Adipocyte (in vitro differentiated cells): ENCODE results near the gene TFB2M.
"Not testable (repeated sequence)": the region's sequence is repeated elsewhere in the genome, so short reads cannot be mapped to it uniquely, and the experiment has no call there.

Experiments used
- DNase-seq: peaks from one replicate; pipeline ENCODE4 v3.0.0-alpha.2; 2015; ENCODE audit warnings: low read depth
- H3K27me3 ChIP-seq: replicated peaks from 2 replicates; pipeline ENCODE4 v1.7.0; 2013; ENCODE audit warnings: mild to moderate bottlenecking, low read length, moderate library complexity; ENCODE audit not compliant: control insufficient read depth, insufficient read depth
- H3K36me3 ChIP-seq: 2 replicates; pipeline ENCODE4 v1.7.0; 2013; ENCODE audit warnings: low read length, mild to moderate bottlenecking, moderate library complexity; ENCODE audit not compliant: control insufficient read depth, insufficient read depth, severe bottlenecking
- H3K4me1 ChIP-seq: 2 replicates; pipeline ENCODE4 v1.7.0; 2013; ENCODE audit warnings: mild to moderate bottlenecking, low read length, moderate library complexity; ENCODE audit not compliant: control insufficient read depth, insufficient read depth
- H3K4me3 ChIP-seq: 2 replicates; pipeline ENCODE4 v1.7.0; 2013; ENCODE audit warnings: mild to moderate bottlenecking, low read length, moderate library complexity
- H3K9ac ChIP-seq: 2 replicates; pipeline ENCODE4 v1.7.0; 2013; ENCODE audit warnings: mild to moderate bottlenecking, low read length, moderate library complexity
- H3K9me3 ChIP-seq: 2 replicates; pipeline ENCODE4 v1.7.0; 2013; ENCODE audit warnings: mild to moderate bottlenecking, low read length, moderate library complexity; ENCODE audit not compliant: control insufficient read depth

TFB2M gene, protein sequence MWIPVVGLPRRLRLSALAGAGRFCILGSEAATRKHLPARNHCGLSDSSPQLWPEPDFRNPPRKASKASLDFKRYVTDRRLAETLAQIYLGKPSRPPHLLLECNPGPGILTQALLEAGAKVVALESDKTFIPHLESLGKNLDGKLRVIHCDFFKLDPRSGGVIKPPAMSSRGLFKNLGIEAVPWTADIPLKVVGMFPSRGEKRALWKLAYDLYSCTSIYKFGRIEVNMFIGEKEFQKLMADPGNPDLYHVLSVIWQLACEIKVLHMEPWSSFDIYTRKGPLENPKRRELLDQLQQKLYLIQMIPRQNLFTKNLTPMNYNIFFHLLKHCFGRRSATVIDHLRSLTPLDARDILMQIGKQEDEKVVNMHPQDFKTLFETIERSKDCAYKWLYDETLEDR

DNA sequence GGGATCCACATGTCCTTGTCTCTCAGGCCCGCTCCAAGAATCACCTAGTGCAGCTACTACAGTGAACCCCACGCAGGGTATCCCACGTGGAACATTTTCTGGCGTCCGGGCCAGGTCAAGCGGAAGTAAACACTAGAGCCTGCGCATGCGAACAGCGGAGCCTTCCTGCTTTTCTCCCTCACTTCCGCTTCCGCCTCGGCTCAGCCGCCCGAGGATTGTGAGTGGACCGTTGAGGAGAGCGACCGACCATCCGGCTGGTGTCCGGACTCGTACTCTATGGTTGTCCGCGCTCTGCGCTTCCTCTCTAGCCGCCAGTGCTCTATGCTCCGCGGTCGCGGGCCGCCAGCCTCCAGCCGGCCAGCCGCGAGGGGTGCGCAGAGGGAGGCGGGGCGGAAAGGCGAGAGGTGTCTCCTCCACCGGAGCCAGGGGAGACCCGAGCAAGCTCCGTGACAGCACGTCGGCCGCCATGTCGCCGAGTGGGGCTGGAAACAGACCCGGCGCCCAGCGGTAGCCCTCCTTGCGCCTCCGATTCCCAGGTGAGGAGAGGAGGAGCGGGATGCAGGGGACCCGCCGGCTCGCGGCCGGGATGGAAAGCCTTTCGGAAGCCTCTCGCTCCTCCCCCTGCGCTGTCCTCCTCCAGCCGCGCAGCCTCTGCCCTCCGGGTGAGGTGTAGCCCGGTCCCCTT, at the start of gene TFB2M, which contains the start of gene CNST:
Gene TFB2M, minus strand, starts transcription at position 134 of the 685 bp plus-strand sequence. Its CDS starts 123 bp downstream, at position 11.
Gene CNST, plus strand, starts transcription at position 329 of the 685 bp plus-strand sequence. CDS start 25,107 bp downstream, outside the sequence.
- H3K9ac ChIP-seq, result peak within 1 kb of the TSS; percentile 94
- H3K4me1 ChIP-seq, result peaks cover 37% of the 10 kb centered on the region
- peaks cover 4% of the 10 kb centered on the region for H3K36me3 ChIP-seq
- H3K4me3 ChIP-seq, result peak within 1 kb of the TSS; percentile 99
- no peaks in the 10 kb centered on the region for H3K9me3 ChIP-seq
- DNase-seq, result peak; percentile 99
- H3K27me3 ChIP-seq, result no peaks in the 10 kb centered on the region

DNA sequence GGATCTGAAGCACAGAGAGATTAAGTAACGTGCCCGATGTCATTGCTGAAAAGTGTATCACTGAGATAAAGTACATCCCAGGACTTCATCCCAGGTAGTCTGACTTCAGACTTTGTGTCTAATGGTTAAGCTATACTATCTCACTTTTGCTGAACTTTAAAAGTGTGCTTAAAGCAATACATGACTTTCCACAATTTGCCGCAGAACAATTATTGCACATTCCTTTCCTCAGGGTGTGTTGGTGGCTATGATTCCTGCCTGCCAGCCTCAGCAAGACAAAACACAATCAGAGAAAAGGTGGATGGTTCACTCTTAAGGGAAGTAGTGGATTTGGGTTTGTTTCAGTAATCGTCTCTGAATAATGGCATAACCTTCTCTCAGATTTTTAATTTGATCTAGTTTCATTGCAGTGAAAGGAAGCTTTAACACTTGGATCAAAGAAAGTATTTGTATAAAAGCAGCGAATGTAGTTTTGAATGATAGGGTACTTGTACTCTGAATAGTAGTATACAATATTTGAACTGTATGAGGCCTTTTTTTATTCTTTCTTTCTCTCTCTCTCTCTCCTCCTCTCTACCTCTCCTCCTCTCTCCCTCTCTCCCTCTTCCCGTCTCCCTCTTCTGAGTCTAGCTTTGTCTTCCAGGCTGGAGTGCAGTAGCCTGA, 47.2 kb upstream of the TFB2M start:
- Histone ChIP-seq H3K36me3 (no peaks in the 10 kb centered on the region), H3K27me3 (no peaks in the 10 kb centered on the region), H3K4me1 (peaks cover 48% of the 10 kb centered on the region), H3K4me3 (no peak overlapping the region), H3K9ac (no peak overlapping the region), H3K9me3 (no peaks in the 10 kb centered on the region)
- DNase-seq, result no peak

DNA sequence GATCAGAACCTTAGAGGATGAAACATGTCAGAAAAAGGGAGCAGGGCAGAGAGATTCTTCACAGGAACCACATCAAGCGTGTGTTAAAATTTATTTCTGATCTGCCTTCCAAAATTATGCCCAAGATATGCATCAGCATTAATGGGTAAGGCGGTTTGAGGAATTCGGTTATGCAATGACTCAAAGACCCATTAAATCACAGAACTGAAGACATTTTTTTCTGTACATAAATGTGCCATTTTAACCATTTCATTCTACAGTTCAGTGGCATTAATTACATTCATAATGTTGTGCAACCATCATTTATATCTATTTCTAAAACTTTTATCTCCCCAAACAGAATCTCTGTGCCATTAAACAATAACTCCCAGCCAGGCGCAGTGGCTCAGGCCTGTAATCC, 43.6 kb upstream of the TFB2M start:
- Histone ChIP-seq H3K27me3 (no peaks in the 10 kb centered on the region), H3K9me3 (no peaks in the 10 kb centered on the region), H3K36me3 (no peaks in the 10 kb centered on the region), H3K9ac (no peak overlapping the region), H3K4me1 (peaks cover 30% of the 10 kb centered on the region), H3K4me3 (no peak overlapping the region)
- DNase-seq, result peak; percentile 33

DNA sequence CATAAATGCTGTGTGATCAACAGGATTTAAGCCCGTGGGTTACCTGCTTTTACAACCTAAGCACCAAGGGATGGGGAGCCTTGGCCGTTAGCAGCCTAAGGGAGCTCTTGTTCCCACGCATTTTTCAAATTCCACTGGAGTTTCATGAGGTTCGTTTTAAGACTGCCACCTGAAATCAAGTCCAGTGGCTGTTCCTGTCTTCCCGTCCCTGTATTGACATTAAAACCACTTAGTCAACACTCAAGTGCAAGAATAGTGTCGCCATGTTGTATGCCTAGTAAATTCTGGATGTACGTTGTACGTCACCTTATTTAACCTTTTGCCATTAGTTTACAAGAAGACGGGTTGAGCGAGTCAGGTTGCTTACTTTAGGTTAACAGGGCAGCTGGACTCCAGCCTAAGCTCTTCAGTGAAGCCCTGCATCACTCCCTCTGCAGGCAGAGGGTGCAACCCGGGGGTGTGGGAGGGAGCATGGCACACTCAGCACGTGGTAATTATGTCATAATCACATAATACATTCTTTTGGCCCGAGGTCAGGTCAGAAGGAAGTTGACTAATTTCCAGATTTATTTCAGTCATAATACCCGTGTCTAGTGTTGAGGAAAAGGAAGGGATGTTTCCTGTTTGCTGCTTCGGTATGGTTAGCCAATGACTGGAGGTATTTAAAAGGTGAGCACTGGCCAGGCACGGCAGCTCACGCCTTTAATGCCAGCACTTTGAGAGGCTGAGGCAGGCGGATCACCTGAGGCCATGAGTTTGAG, 42.7 kb upstream of the TFB2M start:
- no peak overlapping the region for H3K4me3 ChIP-seq

DNA sequence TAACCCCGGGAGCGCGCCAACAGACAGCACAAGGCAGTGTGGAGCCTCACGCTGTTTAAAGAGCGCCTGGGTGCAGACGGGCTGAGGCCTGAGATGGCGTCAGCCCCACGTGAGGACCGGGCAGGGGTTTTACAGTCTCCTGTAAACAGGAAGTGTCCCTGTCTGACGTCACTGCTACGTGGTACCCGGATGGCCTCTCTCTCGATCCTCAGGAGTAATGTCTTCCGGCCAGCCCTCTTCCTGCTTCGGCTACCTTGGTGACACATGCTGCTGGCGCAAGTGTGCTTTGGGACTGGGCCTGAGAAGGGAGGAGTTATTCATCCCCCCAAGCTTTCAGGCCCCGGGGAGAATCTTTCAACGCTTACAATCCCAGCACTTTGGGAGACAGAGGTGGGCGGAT, 41.4 kb upstream of the TFB2M start:
- H3K4me3 ChIP-seq, result no peak overlapping the region

More for the DNA sequence above, 42.7 kb upstream of the TFB2M start:
- Histone ChIP-seq H3K36me3 (no peaks in the 10 kb centered on the region), H3K4me1 (peaks cover 30% of the 10 kb centered on the region), H3K27me3 (no peaks in the 10 kb centered on the region), H3K9me3 (no peaks in the 10 kb centered on the region), H3K9ac (no peak overlapping the region)
- DNase-seq, result peak; percentile 46

DNA sequence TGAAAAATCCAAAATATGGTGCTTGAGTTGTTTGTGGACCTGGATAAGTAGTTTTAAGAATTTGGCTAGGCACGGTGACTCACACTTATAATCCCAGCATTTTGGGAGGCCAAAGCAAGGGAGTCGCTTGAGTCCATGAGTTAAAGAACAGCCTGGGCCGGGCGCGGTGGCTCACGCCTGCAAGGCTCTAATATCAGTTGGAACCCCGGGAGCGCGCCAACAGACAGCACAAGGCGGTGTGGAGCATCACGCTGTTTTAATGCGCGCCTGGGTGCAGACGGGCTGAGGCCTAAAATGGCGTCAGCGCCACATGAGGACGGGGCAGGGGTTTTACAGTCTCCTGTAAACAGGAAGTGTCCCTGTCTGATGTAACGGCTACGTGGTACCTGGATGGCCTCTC, 39.2 kb upstream of the TFB2M start:
- not testable (repeated sequence) for H3K9me3 ChIP-seq, H3K36me3 ChIP-seq, H3K4me3 ChIP-seq, DNase-seq, H3K9ac ChIP-seq, H3K27me3 ChIP-seq
- H3K4me1 ChIP-seq, result peaks cover 13% of the 10 kb centered on the region

More for the DNA sequence above, 41.4 kb upstream of the TFB2M start:
- Histone ChIP-seq H3K9ac (no peak overlapping the region), H3K4me1 (peaks cover 30% of the 10 kb centered on the region), H3K27me3 (no peaks in the 10 kb centered on the region), H3K9me3 (no peaks in the 10 kb centered on the region), H3K36me3 (no peaks in the 10 kb centered on the region)
- no peak for DNase-seq

DNA sequence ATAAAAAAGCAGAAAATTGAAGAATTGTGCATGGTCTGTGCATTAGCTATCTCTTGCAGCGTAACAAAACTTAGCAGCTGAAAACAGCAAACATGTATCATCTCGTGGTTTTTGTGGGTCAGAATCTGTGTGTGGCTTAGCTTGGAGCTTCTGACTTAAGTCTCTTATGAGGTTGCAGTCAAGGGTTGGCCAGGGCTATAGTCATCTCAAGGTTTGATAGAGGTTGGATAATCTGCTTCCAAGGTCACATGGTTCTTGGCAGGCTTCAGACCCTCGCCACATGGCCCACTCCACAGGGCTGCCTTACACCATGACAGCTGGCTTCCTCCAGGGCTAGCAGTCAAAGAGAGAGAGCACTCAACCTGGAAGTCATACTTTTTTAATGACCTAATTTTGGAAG, 36.1 kb upstream of the TFB2M start:
- DNase-seq, result no peak

DNA sequence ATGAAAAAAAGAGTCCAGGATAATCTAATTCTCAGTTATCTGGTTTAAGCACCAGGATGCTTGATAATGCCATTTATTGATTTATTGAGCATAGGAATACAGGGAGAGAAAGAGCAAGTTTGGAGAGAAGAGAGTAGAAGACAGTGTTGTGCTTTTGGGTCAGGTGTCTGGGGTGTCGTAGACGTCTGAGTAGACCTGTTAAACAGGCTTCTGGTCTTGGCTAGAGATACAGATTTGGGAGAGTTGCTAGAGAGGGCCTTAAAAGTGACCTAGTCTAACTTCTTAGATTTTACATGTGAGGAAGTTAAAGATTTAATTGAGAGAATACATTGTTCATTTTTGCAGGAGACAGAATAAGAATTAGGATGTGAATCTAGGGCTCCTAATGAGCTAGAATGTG, 34.5 kb upstream of the TFB2M start:
- Histone ChIP-seq H3K4me3 (no peak overlapping the region), H3K9me3 (no peaks in the 10 kb centered on the region), H3K27me3 (no peaks in the 10 kb centered on the region), H3K4me1 (peaks cover 11% of the 10 kb centered on the region), H3K9ac (no peak overlapping the region), H3K36me3 (no peaks in the 10 kb centered on the region)
- DNase-seq, result no peak

More for the DNA sequence above, 36.1 kb upstream of the TFB2M start:
- no peaks in the 10 kb centered on the region for H3K9me3 ChIP-seq
- no peaks in the 10 kb centered on the region for H3K27me3 ChIP-seq
- H3K9ac ChIP-seq, result no peak overlapping the region
- peaks cover 9% of the 10 kb centered on the region for H3K4me1 ChIP-seq
- H3K4me3 ChIP-seq, result no peak overlapping the region
- H3K36me3 ChIP-seq, result no peaks in the 10 kb centered on the region

DNA sequence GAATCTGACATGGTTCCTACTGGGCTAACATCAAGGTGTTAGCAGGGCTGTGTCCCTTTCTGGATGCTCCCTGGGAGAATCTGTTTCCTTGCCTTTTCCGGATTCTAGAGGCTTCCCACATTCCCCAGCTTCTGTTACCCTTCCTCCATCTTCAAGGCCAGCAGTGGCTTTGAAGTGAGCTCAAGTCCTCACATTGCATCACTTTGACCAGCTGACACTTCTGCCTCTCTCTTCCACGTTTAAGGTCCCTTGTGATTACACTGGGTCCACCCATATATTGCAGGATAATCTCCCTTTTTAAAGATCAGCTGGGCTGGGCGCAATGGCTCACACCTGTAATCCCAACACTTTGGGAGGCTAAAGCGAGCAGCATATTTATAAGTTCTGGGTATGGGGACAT, 33.3 kb upstream of the TFB2M start:
- H3K27me3 ChIP-seq, result no peaks in the 10 kb centered on the region
- H3K9ac ChIP-seq, result no peak overlapping the region
- H3K4me1 ChIP-seq, result peaks cover 12% of the 10 kb centered on the region
- H3K36me3 ChIP-seq, result no peaks in the 10 kb centered on the region
- no peaks in the 10 kb centered on the region for H3K9me3 ChIP-seq
- H3K4me3 ChIP-seq, result no peak overlapping the region
- no peak for DNase-seq

DNA sequence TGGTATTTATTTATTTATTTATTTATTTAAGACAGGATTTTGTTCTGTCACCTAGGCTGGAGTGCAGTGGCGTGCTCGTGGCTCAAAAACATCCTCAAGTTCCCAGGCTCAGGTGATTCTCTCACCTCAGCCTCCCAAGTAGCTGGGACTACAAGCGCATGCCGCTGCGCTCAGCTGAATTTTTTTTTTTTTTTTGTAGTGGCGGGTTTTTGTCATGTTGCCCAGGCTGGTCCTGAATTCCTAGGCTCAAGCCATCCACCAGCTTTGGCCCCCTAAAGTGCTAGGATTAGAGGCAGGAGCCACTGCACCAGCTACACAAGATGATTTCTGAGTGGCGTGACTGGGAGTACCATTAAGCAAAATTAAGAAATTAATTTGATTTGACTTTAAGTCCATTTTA, 31.9 kb upstream of the TFB2M start:
- no peak for DNase-seq
- H3K4me3 ChIP-seq, result no peak overlapping the region
- H3K36me3 ChIP-seq, result no peaks in the 10 kb centered on the region
- H3K9me3 ChIP-seq, result no peaks in the 10 kb centered on the region
- H3K27me3 ChIP-seq, result no peaks in the 10 kb centered on the region
- H3K4me1 ChIP-seq, result peaks cover 25% of the 10 kb centered on the region
- H3K9ac ChIP-seq, result no peak overlapping the region
